Ascending aorta (tissue), 2 donors: ENCODE results near the gene COL13A1. TPM values are rescaled to one million over a fixed set of nuclear protein-coding genes. Genes with fewer than 3 reads are reported as not detected.

ENCODE experiments used
- DNase-seq, 2 donors: peaks; one replicate each; pipeline ENCODE4 v3.0.0-alpha.2; 2019; ENCODE audit warnings: low spot score in 2 of 2
- H3K27ac ChIP-seq, 2 donors: fragments of 200-600 bp; sonication (generic); one replicate each; pipeline ENCODE4 v1.5.1; 2016 to 2017; ENCODE audit warnings: mild to moderate bottlenecking in 1 of 2
- H3K27me3 ChIP-seq: fragments of 200-600 bp; sonication (generic); one replicate; pipeline ENCODE4 v1.5.1; 2017
- H3K36me3 ChIP-seq, 2 donors: fragments of 200-600 bp; sonication (generic); one replicate each; pipeline ENCODE4 v1.5.1; 2016
- H3K4me1 ChIP-seq, 2 donors: fragments of 200-600 bp; sonication (generic); one replicate each; pipeline ENCODE4 v1.5.1; 2016 to 2017; ENCODE audit warnings: mild to moderate bottlenecking in 1 of 2
- H3K4me3 ChIP-seq, 2 donors: fragments of 200-600 bp; sonication (generic); one replicate each; pipeline ENCODE4 v1.5.1; 2016 to 2017; ENCODE audit warnings: mild to moderate bottlenecking in 1 of 2
- H3K9me3 ChIP-seq, 2 donors: fragments of 200-600 bp; sonication (generic); one replicate each; pipeline ENCODE4 v1.5.1; 2016
- intact Hi-C: fragments of 100-400 bp; cut with DNase I; formaldehyde crosslinking; loops from one replicate; pipeline ENCODE4 v1.15.1; 2023
- total RNA-seq: library from RNA; depleted of rRNA; stranded (reverse); fragments of >200 nt; gene quantifications from one replicate; pipeline ENCODE4 v1.1.0, GENCODE V29; 2016
- TF ChIP-seq, protein P1 (sequence below), 3 experiments: fragments of 200-600 bp in 2 of 3; fragments of 450-650 bp in 1 of 3; sonication (generic) in 2 of 3; IDR thresholded peaks; one replicate each; pipeline ENCODE4 v1.5.1; 2016 to 2019; ENCODE audit warnings: antibody characterized with exemption in 3 of 3, mild to moderate bottlenecking in 1 of 3, moderate library complexity in 1 of 3

COL13A1 gene
- total RNA-seq, 1 donor from 2014 or later, result 8.0 TPM

DNA sequence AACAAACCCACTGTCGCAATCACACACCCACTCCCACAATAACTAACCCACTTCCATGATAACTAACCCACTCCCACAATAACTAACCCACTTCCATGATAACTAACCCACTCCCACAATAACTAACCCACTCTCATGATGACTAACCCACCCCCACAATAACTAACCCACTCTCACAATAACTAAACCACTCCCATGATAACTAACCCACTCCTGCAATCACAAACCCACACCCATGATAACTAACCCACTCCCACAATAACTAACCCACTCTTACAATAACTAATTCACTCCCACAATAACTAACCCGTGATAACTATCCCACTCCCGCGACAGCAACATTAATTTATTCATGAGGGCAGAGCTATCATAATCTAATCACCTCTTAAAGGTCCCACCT is 105.8 kb downstream of the COL13A1 start:
- H3K4me1 ChIP-seq, result peaks cover 18 to 20% of the 10 kb centered on the region in 2 donors
- intact Hi-C loops, result no loop called here

DNA sequence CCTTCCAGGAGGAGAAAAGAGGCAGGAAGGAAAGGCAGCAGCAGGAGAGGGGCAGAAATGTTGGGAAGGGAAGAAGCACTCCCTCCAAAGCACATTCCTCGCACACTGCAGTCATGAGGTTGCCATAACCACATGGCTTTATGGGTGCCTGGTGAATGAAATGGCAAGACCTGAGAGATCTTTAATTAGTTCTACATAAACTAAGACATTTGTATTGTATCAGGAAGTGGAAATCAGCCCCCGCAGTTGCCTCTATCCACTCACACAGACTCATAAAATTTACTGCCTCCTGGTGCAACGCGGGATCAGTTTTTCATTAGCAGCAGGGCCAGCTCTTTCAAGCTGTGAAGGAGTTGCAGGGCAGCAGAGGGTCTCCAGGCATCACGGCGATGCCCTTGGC is 106.4 kb downstream of the COL13A1 start:
- H3K4me1 ChIP-seq, result peaks cover 22% of the 10 kb centered on the region in 2 donors
- intact Hi-C loops, result no loop called here
- TF ChIP-seq, protein P1, sequence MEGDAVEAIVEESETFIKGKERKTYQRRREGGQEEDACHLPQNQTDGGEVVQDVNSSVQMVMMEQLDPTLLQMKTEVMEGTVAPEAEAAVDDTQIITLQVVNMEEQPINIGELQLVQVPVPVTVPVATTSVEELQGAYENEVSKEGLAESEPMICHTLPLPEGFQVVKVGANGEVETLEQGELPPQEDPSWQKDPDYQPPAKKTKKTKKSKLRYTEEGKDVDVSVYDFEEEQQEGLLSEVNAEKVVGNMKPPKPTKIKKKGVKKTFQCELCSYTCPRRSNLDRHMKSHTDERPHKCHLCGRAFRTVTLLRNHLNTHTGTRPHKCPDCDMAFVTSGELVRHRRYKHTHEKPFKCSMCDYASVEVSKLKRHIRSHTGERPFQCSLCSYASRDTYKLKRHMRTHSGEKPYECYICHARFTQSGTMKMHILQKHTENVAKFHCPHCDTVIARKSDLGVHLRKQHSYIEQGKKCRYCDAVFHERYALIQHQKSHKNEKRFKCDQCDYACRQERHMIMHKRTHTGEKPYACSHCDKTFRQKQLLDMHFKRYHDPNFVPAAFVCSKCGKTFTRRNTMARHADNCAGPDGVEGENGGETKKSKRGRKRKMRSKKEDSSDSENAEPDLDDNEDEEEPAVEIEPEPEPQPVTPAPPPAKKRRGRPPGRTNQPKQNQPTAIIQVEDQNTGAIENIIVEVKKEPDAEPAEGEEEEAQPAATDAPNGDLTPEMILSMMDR (IDR thresholded peaks at IDR 0.05), result no peak
- no peak overlapping the region for H3K27ac ChIP-seq
- no peaks in the 10 kb centered on the region for H3K36me3 ChIP-seq
- H3K4me3 ChIP-seq, result no peak overlapping the region
- DNase-seq, result no peak
- no peaks in the 10 kb centered on the region for H3K27me3 ChIP-seq
- H3K9me3 ChIP-seq, result no peaks in the 10 kb centered on the region

More for the DNA sequence above, 105.8 kb downstream of the COL13A1 start:
- DNase-seq, result no peak
- no peaks in the 10 kb centered on the region for H3K36me3 ChIP-seq
- H3K9me3 ChIP-seq, result no peaks in the 10 kb centered on the region
- H3K4me3 ChIP-seq, result no peak overlapping the region
- H3K27ac ChIP-seq, result no peak overlapping the region
- TF ChIP-seq, protein P1 (IDR thresholded peaks at IDR 0.05), result no peak
- H3K27me3 ChIP-seq, result no peaks in the 10 kb centered on the region

DNA sequence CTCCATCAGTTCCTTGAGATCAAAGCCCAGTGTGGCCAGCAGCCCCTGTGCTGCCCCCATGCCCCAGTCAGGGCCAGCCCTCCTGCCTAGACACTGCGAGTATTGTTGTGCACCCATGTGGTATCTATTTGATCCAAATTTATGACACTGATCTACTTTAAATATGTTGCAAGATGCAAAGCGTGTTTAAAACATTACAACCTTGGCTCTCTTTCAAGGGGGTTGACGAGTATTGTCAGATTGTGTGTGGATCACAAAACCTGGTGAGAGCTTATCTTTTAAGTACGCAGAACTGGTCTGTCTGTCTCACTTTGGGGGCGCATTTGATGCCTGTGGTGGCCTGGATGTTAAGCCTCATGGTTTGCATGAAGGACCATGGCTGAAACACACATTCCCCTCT is 108.9 kb downstream of the COL13A1 start:
- no peaks in the 10 kb centered on the region for H3K36me3 ChIP-seq
- H3K4me1 ChIP-seq, result peaks cover 22 to 27% of the 10 kb centered on the region in 2 donors
- peak overlapping the region; percentile 56 to 74 for H3K27ac ChIP-seq
- no peaks in the 10 kb centered on the region for H3K9me3 ChIP-seq
- DNase-seq, result no peak
- TF ChIP-seq, protein P1 (IDR thresholded peaks at IDR 0.05), result no peak
- intact Hi-C loops, result loop anchor here (5.0 kb wide), 3 partner anchors 43 to 223 kb away; no protein-coding TSS in a partner anchor
- H3K4me3 ChIP-seq, result no peak overlapping the region
- no peaks in the 10 kb centered on the region for H3K27me3 ChIP-seq

DNA sequence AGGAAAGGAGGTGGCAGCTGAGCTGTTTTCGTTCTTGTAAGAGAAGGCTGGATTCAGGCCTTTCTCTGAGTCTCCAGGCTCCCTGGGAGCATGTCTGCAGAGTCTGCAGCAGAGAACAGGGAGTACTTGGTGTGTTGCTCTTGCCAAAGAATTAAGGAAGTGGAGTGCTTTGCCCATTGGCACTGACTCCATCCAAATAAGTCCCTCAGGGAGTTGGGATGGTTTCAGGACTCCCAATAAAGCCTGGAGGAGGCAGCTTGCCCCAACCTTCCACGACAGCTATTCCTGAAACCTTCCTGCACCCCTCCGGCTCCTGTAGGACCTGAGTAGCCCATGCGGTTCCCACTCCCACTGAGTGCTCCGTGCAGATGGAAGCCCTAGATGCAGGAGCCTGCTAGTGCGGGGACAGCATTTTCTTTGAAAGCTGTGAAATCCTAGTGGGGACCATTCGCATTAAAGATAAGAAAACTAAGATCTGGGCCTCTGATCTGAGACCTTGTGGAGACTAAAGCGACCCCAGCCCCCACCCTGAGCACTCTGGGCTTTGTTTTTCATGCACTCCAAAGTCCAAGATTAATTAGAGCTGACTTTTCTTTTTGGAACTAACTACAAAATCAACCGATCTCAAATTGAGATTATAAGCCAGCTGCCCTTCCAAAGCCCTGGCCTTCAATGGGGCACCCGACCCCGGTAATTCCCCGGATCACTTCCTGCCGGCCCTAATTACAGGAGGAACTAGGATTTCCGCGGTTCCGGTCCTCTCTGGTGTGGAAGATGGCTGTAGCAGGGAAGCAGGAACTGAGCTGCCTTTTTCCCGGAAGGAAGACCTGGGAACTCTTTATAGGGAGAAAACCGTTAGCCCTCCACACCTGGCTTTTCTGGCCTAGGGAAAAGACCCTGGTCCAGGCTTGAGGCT is 110.2 kb downstream of the COL13A1 start:
- Histone ChIP-seq H3K4me1 (peaks cover 22 to 27% of the 10 kb centered on the region in 2 donors), H3K36me3 (no peaks in the 10 kb centered on the region), H3K27me3 (no peaks in the 10 kb centered on the region), H3K4me3 (no peak overlapping the region), H3K9me3 (no peaks in the 10 kb centered on the region), H3K27ac (peak overlapping the region; percentile 56 to 74)
- TF ChIP-seq, protein P1 (IDR thresholded peaks at IDR 0.05), result no peak
- intact Hi-C loops, result loop anchor here (5.0 kb wide), 3 partner anchors 45 to 225 kb away; no protein-coding TSS in a partner anchor
- DNase-seq, result peak; percentile 33 to 86

DNA sequence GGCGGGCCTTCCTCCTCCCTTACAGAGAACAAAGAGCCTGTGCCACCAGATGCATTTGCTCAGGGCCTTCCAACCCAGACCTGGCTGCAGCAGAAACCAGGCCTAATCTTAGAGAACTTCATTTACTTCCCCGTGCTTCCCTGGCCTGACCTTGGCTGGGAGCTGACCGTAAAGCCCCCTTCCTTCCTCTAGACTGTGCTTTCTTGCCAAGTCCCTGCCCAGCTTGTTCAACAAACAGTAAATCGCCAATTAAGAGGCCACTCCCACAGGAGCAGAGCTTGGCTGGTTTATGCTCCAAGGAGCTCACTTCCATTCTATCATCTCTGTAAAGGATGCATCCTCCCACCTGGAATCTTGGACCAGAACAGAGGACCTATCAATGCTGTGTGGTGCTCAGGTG is 110.9 kb downstream of the COL13A1 start:
- Histone ChIP-seq H3K27me3 (no peaks in the 10 kb centered on the region), H3K36me3 (no peaks in the 10 kb centered on the region), H3K4me1 (peaks cover 22 to 27% of the 10 kb centered on the region in 2 donors), H3K27ac (peak overlapping the region in 1 of 2 donors; percentile 45), H3K9me3 (no peaks in the 10 kb centered on the region), H3K4me3 (no peak overlapping the region)
- no peak for DNase-seq
- TF ChIP-seq, protein P1 (IDR thresholded peaks at IDR 0.05), result no peak
- intact Hi-C loops, result loop anchor here (5.0 kb wide), 3 partner anchors 45 to 225 kb away; no protein-coding TSS in a partner anchor
